Umbilical cord (tissue), 2 donors: Measurements from ENCODE around the gene KCNQ4. TPM values are rescaled to one million over a fixed set of nuclear protein-coding genes. Genes with fewer than 3 reads are reported as not detected.

Experiments used
- DNase-seq: peaks from one replicate; pipeline ENCODE4 v3.0.0-alpha.2; 2015; ENCODE audit warnings: low spot score
- total RNA-seq: library from RNA; depleted of rRNA; stranded (reverse); fragments of >200 nt; gene quantifications from one replicate; pipeline ENCODE4 v1.2.3, GENCODE V29; 2014; ENCODE audit warnings: low replicate concordance; ENCODE audit not compliant: insufficient read depth

The KCNQ4 gene
- total RNA-seq, 1 donor from 2014 or later = 3.4 TPM

DNA sequence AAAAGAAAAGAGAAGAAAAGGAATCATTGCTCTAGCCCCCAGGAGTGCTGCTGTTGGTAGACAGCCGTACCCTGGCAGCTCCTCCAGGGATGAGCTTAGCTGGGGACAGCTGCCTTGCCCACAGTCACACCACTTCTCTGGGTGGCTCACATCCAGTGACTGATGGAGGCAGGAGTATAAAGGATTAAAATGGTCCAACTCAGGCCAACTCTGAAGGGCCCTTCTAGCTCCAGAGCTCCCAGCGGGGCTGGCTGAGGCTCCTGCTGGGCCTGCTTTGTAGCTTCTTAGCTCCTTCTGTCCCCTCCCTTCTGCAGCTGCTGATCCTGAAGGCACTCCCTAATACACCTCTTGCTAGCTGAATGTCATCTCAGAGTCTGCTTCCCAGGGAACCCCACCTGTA is 74.2 kb downstream of the KCNQ4 start:
- DNase-seq = no peak

DNA sequence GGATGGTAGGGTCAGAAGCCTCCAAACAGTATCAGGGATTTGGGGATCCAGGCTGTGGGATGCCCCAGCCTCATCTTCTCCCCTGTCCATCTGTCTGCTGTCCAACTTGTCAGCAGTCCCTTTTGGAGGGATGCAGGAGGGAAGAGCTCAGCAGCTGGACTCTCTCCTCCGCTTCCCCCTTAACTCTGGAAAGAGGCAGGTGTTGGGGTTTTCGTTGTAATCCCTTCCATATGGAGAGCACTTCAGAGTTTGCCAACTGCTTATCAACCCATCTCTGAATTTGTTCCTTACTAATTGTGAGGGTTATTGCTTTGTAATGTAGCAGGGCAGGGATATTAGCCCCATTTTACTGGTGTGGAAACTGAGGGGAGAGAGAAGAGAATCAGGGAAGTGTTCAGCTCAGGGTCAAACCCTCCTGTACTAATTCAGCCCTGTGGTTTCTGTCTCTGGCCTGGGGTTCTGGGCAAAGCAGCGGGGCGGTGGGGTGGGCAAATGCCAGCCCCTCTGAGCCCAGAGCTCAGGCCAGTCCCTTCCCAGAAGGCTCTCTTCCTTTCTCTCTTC is 75.3 kb downstream of the KCNQ4 start:
- no peak for DNase-seq

DNA sequence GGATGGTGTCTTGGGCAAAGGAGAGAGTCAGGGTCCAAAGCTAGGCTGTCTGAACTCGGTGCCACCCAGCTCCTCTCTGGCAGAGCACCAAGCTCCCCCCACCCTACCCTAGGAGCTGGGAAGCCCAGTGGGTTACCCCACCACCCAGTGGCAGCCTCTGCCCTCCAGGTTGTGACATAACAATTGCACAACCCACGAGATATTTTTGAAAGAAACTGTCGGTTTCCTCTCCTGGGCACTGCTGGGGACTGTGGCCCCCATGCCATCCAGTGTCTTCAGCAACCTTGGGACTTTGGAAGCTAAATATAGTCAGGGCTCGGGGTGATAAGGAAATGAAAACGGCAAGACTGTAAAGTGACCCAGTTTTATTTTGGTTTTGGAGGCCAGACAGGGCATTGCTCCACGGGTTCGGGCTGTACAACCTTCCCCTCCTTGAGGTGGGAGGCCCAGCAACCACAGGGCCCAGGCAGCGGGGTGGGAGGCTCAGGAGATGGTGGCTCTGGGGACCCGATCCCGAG is 77.2 kb downstream of the KCNQ4 start:
- peak; percentile 21 for DNase-seq

DNA sequence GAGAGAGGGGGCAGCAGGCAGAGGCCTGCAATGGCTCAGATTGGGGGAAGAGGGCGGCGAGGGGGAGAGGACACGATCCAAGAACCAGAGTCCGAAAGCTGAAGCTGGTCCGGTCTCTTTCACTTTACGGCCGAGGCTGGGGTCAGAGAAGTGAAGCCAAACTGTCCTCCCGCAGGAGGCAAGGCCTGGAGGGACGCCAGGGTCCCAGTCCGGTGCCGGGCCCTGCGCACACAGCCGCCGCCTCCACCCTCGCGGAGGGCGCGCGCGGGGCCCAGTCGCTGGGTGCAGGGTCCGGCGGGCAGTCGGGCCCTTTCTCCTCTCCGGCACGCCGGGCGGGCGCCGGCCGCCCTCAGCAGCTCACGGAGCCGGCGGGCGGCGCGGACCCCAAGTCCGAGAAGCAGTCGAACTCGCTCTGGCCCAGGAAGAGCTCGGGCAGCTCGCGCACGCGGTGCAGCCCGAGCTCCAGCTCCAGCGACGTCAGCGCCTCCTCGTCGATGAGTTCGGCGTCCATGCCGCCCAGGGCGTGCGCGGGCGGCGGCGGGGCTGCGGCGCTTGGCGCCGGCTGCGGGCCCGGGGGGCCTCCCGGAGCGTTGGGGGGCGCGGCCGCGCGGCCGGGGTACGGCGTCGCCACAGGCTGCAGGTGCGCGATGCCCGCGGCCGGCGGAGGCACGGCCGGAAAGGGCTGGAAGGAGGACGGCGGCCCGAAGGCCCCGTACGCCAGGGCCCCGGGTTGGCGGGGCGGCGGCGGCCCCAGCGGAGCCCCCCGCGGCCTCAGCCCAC is 77.8 kb downstream of the KCNQ4 start:
- peak; percentile 61 for DNase-seq

DNA sequence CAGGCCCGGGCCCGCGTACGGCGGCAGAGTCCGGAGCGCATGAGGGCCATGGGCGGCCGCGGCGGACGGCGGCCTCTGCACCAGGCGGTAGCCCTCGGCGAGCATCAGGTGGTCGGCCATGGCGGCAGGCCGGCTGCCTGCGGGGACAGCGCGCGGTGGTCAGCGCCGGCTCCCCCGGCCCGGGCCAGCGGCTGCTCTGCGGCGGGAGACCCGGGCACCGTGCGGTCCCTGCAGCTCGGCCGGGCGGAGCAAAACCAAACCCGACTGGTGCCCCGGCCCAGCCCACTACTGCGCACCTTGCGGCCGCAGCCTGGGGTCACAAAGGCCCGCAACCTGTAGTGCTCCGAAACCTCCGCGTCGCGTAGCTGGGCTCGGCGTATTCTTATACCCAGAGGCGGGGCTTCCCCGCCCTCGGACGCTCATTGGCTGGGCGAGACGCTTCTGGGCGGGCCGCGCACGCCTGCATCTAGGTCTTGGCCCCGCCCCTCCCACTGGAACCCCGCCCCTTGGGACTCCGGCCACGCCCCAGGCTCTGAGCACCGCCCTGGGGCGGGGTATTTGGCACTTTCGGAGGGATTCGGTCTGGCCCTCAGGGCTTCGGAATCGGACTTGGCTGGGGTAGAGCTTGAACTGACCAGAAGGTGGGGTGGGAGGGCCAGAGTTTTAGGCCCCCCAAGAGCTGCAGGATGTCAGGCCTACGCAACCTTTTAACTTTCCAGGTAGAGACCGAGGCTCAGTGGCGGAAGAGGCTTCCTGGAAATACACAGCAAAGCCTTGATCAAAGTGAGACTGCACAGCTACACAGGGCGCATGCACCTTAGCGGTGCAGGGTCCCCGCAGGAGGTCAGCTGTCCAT is 78.6 kb downstream of the KCNQ4 start, which contains the start of gene CITED4:
Gene CITED4 (minus strand): TSS at position 356 of the 856 bp plus-strand sequence. CDS start 236 bp downstream, at position 120.
- peak; percentile 89 for DNase-seq

DNA sequence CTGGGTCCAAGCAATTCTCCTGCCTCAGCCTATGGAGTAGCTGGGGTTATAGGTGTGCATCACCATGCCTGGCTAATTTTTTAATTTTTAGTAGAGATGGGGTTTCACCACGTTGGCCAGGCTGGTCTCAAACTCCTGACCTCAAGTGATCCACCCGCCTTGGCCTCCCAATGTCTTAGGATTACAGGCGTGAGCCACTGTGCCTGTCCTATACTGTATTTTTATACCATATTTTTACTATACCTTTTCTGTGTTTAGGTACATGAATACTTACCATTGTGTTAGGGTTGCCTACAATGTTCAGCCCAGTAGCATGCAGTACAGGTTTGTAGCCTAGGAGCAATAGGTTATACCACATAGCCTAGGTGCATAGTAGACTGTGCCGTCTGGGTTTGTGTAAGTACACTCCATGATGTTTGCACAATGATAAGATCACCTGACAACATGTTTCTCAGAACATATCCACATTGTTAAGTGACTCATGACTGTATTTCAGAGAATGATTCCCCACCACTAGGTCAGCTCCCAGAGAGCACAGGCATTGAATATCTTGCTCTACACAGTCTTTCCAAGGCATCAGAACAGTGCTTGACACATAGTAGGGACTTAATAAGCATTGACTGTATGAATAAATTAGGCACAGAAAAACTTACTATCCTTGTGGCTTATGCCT is 84.6 kb downstream of the KCNQ4 start:
- DNase-seq = peak; percentile 26

DNA sequence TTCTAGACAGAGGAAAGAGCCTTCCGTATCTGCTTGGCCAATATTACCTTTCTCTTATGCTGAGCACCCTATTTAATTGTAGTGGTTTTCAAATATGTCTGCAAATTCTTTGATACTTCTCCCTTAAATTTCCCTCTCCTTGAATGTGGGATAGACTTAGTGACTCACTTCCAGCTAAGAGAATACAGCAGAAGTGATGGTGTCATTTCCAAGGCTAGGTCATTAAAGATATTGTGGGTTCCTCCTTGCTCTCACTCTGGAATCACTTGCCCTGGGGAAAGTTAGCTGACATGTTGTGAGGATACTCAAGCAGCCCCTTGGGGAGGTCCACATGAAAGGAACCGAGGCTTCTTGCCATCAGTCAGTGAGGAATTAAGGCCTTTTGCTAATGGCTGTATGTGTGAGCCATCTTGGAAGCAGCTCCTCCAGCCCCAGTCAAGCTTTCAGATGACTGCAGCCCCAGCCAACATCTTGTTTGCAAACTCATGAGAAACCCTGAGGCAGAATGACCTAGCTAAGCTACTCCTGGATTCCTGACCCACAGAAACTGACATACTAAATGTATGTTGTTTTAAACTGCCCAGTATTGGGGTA is 86.6 kb downstream of the KCNQ4 start:
- DNase-seq = no peak

DNA sequence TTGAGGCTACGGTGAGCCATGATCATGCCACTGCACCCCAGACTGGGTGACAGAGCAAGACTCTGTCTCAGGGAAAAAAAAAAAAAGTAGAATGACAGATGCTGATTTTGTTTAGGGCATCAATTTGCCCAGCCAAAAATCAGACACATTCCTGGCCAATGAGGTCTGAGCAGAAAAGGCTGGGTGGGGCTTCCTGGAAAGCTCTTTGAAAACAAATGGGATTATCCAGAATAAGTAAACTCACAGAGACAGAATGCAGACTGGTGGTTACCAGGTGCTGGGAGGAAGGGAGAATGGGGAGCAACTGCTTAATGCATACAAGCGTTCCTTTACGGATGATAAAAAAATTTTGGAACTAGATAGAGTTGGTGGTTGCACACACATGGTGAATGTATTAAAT is 88.7 kb downstream of the KCNQ4 start:
- DNase-seq = no peak

DNA sequence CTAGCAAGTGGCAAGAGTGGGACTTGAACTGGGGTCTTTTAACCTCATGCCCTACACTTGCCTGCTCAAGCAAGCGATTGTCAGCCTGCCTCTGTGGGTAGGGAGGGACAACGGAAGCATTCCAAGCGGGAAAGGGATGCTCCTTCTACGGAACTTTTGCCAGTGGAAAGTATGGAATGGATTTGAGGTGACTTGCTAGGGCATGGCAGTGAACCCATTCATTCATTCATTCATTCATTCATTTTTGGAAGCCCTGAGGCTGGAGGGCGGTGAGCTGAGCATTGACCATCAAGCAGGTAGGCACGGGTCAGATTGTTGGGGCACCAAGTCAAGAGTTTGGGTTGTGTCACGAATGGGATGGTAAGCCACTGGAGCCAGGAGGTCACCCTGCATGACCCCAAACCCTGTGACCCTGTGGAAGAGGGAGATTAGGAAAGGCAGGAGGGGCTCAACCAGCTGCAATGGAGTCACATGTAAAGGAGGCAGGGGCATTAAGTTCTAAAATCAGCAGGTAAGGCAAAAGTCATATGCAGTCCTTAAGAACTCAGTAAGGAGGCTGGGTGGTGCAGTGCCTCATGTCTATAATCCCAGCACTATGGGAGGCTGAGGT is 90.4 kb downstream of the KCNQ4 start:
- DNase-seq = no peak

DNA sequence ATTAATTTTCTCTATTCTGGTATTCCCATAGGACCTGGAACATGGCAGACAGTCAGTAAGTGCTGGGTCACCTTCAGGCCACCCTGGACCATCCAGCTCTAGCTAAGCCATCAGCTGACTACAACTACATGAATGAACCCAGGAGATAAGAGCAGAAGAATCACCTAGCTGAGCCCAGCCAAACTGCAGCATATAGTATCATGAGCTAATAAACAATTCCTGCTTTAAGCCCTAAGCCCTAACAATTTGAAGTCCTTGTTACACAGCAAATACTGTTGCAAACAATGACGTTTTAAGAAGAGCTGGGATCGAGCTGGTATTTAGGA is 92.8 kb downstream of the KCNQ4 start:
- DNase-seq = no peak

DNA sequence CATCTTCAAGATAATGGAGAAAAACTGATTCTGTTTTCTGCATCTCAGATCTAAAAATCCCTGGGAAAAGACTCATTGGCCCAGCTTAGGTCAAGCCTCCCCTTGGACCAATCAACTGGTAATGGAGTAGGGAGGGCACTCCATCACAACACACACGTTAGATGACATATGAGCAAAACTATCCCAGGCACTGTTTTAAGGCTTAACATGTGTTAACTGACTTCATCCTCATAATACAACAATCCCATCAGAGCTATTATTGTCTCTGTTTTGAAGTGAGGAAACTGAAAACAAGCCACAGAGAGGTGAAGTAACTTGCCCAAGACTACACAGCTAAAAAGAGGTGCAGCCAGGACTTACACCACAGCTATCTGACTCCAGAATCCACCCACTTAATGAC is 93.3 kb downstream of the KCNQ4 start:
- no peak for DNase-seq

DNA sequence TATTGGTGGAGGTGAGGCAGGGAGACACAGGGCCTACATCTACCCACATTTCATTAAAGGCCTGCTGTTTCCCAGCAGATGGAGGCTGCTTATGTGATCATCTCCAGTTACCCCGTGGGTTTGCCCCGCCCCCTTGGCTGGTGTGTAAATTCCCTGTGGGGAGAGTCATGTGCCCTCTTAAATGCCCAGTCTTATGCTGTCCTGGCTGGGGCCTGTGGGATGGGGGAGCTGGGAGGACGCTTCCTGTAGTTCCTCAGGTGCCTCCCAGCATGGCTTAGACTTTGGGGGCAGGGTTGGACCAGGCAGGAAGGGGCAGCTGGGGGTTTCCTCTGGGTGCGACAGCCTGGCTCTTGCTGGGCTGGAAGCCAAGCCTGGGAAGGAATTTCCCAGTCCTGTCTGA is 94.1 kb downstream of the KCNQ4 start:
- DNase-seq = peak; percentile 58

DNA sequence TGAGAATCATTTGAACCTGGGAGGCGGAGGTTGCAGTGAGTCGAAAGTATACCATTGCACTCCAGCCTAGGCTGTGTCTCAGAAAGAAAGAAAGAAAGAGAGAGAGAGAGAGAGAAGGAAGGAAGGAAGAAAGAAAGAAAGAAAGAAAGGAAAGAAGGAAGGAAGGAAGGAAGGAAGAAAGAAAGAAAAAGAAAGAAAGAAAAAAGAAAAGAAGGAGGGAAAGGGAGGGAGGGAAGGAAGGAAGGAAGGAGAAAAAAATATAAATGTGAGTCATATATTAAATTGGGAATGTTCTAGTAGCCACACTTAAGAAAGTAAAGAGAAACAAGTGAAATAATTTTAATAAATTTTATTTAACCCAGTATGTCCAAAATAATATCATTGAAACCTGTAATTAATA is 95.3 kb downstream of the KCNQ4 start:
- DNase-seq = no peak

DNA sequence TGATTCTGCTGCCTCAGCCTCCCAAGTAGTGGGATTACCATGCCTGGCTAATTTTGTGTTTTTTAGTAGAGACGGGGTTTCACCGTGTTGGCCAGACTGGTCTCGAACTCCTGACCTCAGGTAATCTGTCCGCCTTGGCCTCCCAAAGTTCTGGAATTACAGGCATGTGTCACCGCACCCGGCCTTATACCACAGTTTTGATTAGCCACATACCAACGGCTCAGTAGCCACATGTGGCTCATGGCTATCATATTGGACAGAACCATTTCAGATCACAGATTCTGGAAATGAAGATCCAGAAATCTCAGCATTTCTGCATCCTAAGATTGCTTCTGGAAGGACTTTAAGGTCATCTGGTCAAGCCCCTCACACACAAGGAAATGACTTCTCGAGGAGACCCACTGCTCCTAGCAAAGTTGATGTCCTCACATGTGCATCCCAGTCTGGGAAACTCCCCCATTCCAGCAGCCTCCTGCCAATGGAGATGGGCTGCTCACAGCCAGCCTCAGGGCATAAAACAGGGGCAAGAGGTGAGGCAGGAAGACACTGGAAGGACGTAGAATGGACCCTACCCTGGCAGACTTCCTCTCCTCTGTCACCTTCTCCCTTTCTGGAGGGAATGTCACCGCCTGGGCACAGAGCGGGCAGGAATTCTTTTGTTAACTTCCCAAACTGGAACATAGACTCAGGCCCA is 96.0 kb downstream of the KCNQ4 start:
- peak; percentile 51 for DNase-seq

DNA sequence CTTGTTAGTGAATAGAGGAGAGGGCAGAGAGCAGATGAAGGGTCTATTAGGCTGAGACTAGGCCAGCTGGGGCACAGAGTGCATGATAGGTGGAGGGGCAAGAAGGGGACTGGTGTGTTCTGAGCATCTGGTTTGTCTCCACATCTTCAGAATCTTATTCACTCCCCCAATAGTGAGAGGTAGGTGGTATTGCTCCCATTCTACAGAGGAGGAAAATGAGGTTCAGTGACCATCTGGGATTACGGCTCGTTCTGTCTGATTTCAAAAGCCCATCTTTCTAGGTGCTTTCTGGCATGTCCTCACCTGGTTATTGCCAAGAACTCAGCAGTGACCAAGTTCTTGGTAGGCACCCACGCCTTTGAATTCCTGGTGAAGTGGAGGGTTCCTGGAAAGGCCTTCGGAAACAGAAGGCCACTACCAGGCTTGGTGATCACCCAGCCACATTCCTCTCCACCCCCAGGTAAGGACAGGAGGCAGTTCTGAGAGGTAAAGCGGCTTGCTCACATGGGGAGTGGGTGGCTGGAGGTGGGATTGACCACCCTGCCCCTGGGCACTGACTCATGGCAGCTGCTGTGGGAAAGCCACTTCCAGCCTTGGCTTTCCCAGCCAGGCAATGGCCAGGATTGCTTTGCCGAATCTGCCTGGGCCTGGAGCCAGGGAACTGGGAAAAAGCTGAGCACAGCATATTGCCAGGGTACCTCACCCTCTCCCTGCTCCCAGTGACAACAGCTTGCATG is 97.4 kb downstream of the KCNQ4 start:
- DNase-seq = no peak

DNA sequence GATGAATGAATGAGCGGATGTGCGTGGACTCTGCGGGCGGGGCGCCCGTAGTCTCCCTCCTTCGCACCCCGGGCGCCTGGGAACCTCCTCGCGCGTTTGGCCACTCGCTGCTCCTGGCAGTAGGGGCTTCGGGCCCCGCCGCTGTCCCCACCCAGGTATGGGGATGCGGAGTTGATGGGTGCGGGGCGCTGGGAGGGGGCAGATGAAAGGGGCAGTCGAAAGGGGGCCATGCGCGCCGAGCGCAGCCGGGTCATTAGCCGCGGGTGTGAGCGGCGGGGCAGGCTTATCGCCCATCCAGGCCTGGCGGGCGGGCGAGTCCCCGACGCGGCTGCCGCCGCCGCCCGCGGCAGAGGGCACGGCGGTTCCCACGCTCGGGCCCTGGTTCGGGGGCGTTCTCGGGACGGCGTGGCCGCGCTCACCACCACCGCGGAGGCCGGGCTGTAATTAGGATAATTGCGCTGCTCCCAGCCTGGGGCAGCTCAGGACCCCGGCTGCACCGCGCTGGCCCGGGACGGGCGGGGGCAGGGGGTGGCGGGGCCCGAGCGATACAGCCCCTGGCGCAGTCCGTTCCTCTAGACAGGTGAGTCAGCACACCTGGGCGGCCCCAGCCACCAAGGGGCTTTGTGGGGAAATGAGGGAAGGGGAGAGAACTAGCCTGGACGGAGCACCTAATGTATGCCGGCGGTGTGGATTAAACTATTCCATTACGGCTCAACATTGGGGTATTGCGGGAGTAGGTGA is 100.6 kb downstream of the KCNQ4 start:
- no peak for DNase-seq

DNA sequence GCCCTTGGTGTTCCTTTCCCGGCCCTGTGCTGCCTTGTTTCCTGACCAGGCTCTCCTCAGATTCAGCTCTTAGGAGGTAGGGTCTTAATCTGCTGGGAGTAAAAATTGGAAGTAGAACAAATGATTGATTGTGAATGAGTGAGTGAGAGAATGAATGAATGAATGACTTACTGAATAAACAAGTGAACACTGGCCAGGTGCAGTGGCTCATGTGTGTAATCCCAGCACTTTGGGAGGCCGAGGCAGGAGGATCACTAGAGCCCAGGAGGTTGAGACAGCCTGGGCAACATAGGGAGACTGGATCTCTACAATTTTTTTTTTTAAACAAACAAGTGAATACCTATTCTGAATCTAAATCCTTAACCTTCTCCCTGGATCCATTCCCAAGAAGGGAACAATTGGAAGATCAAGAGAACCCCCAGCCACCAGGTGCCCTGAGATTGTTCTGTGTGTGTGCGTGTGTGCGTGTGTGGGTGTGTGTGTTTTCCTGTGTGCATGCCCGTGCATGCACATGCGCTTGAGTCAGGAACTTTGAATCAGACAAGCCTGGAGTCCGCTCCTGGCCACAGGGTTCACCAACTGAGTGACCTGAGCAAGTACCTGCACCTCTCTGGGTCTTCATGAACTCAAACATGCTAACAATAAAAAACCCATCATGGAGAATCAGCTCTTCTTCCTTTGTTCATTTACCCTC is 102.9 kb downstream of the KCNQ4 start:
- no peak for DNase-seq

DNA sequence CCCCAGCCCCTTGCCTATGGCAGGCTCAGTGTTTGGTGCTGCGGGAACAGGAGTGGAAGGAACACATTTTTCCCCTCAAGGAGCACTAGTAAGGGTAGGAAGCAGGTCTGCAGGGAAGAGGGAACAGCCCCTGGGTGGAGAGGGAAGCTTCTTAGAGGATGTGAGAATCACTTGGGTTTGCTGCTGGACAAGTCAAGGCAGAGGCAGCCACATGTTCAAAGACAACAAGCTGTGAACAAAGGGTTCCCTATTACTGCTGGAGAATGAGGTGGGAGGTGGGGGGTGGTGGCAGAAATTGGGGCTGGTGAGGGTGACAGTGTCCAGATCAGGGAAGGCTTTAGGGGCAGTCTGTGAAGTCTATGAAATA is 103.4 kb downstream of the KCNQ4 start:
- DNase-seq = no peak
